GM19468 (cell line): ENCODE measurements around the gene ACSBG1.
A peak's percentile ranks its signal among the peaks of the same experiment; 100 is the strongest.
"Not testable (repeated sequence)": the region's sequence is repeated elsewhere in the genome, so short reads cannot be mapped to it uniquely, and the experiment has no call there.

Source experiments
- ATAC-seq: cut with Tn5 transposase; IDR thresholded peaks from one replicate; pipeline ENCODE4 v1.9.1; 2021; ENCODE audit warnings: mild to moderate bottlenecking, moderate library complexity, moderate number of reproducible peaks; ENCODE audit not compliant: unreplicated experiment; ENCODE audit errors: extremely low read depth

The ACSBG1 gene

GRCh38 chr15:78255421-78256043 is 21.2 kb upstream of the ACSBG1 start:
- ATAC-seq = no peak

- no peak for ATAC-seq
These were observed 16.8 kb upstream of the ACSBG1 start for GRCh38 chr15:78251136-78251535.

GRCh38 chr15:78249131-78249530 is 14.8 kb upstream of the ACSBG1 start:
- ATAC-seq = no peak

GRCh38 chr15:78247911-78248310 is 13.5 kb upstream of the ACSBG1 start:
- ATAC-seq = no peak

- not testable (repeated sequence) for ATAC-seq
These were observed 11.7 kb upstream of the ACSBG1 start for GRCh38 chr15:78245976-78246620.

- ATAC-seq = not testable (repeated sequence)
These were observed 11.0 kb upstream of the ACSBG1 start for GRCh38 chr15:78245392-78245791.

- ATAC-seq = no peak
These were observed 10.5 kb upstream of the ACSBG1 start for GRCh38 chr15:78244893-78245292.

GRCh38 chr15:78244101-78244500 is 9.7 kb upstream of the ACSBG1 start:
- ATAC-seq = no peak

GRCh38 chr15:78243491-78243941 is 9.2 kb upstream of the ACSBG1 start:
- no peak for ATAC-seq

GRCh38 chr15:78243058-78243457 is 8.7 kb upstream of the ACSBG1 start:
- no peak for ATAC-seq

GRCh38 chr15:78242128-78242527 is 7.8 kb upstream of the ACSBG1 start:
- no peak for ATAC-seq

GRCh38 chr15:78241017-78241416 is 6.7 kb upstream of the ACSBG1 start:
- ATAC-seq = peak; percentile 35

GRCh38 chr15:78239811-78240210 is 5.4 kb upstream of the ACSBG1 start:
- ATAC-seq = no peak

- no peak for ATAC-seq
These were observed 2.8 kb upstream of the ACSBG1 start for GRCh38 chr15:78237146-78237545.

- ATAC-seq = no peak
These were observed 2.1 kb upstream of the ACSBG1 start for GRCh38 chr15:78236491-78236890.

GRCh38 chr15:78233496-78233895 is 869 bp downstream of the ACSBG1 start:
- ATAC-seq = no peak

- no peak for ATAC-seq
These were observed 1.4 kb downstream of the ACSBG1 start for GRCh38 chr15:78232951-78233350.

GRCh38 chr15:78229431-78230406 is 4.6 kb downstream of the ACSBG1 start:
- no peak for ATAC-seq

GRCh38 chr15:78228356-78228996 is 5.9 kb downstream of the ACSBG1 start:
- ATAC-seq = no peak

GRCh38 chr15:78225783-78226541 is 8.4 kb downstream of the ACSBG1 start:
- no peak for ATAC-seq
